Muscle of back (tissue), 11 donors: Measurements from ENCODE around the gene OR52E8. TPM values are rescaled to one million over a fixed set of nuclear protein-coding genes. Genes with fewer than 3 reads are reported as not detected.

Experiments
- DNase-seq, 3 donors: peaks; one replicate each; pipeline versions ENCODE4 v3.0.0 to v3.0.0-alpha.2; 2013
- polyA plus RNA-seq, 10 donors: library from polyadenylated mRNA; unstranded; fragments of 120-200 nt; gene quantifications; one replicate each; pipeline ENCODE4 v1.2.1, GENCODE V29; 2013; ENCODE audit not compliant: insufficient read length in 10 of 10

OR52E8 gene
- polyA plus RNA-seq, 10 donors: not detected

- DNase-seq: peak; percentile 62 to 81 (median 74)
Observed at GRCh38 chr11:5808500-5809121, 48.9 kb downstream of the OR52E8 start, which contains the start of gene OR52N2. Gene OR52N2, plus strand, starts transcription at chr11:5808924. Its CDS starts 11,412 bp downstream, at chr11:5820336.

GRCh38 chr11:5807580-5807979 lies 49.9 kb downstream of the OR52E8 start:
- DNase-seq: no peak

Other genes starting within 250 kb of the OR52E8 start
- gene TRIM34, start 232.7 kb downstream of the OR52E8 start, polyA plus RNA-seq: 1 to 10 TPM; 3.9 to 6.8 (median 4.7) TPM
- 10 to 100 TPM in 9 of 10 donors, 1 to 10 TPM in 1; 9.9 to 17.8 (median 13.6) TPM for gene TRIM5, start 172.6 kb downstream of the OR52E8 start, polyA plus RNA-seq
- gene TRIM22, start 167.9 kb downstream of the OR52E8 start, polyA plus RNA-seq: 10 to 100 TPM in 6 of 10 donors, 1 to 10 TPM in 4; 4.5 to 16.0 (median 10.6) TPM
- not detected for gene OR56B1, start 121.2 kb downstream of the OR52E8 start, polyA plus RNA-seq
- gene OR52N4, start 103.4 kb downstream of the OR52E8 start, polyA plus RNA-seq: under 1 TPM in 1 of 10 donors, not detected in 9; 0.18 TPM
- not detected for gene OR52N5, start 74.3 kb downstream of the OR52E8 start, polyA plus RNA-seq
- not detected for gene OR52N1, start 66.4 kb downstream of the OR52E8 start, polyA plus RNA-seq
- gene OR52N2, start 48.8 kb downstream of the OR52E8 start, polyA plus RNA-seq: not detected
- gene OR52E6, start 15.8 kb downstream of the OR52E8 start, polyA plus RNA-seq: not detected
- gene OR52E4, start 22.9 kb upstream of the OR52E8 start, polyA plus RNA-seq: not detected
- gene OR52E5, start 35.5 kb upstream of the OR52E8 start, polyA plus RNA-seq: not detected
- not detected for gene OR56A3, start 84.6 kb upstream of the OR52E8 start, polyA plus RNA-seq
- gene OR56A5, start 110.8 kb upstream of the OR52E8 start, polyA plus RNA-seq: not detected
- gene OR52L1, start 129.3 kb upstream of the OR52E8 start, polyA plus RNA-seq: not detected
- not detected for gene OR56A4, start 149.3 kb upstream of the OR52E8 start, polyA plus RNA-seq
- gene OR56A1, start 173.1 kb upstream of the OR52E8 start, polyA plus RNA-seq: not detected
- gene OR56B4, start 250.0 kb upstream of the OR52E8 start, polyA plus RNA-seq: not detected